Stimulated activated CD4-positive, alpha-beta T cell treated with anti-CD3 and anti-CD28 coated beads, Interleukin-2, amount 100 ng/mL, for 4 hours (primary cell): ENCODE data around the gene RPL15.

Source experiments
- DNase-seq: peaks from one replicate; pipeline ENCODE4 v3.0.0-alpha.2; 2020; ENCODE audit warnings: low read depth

The RPL15 gene

DNA sequence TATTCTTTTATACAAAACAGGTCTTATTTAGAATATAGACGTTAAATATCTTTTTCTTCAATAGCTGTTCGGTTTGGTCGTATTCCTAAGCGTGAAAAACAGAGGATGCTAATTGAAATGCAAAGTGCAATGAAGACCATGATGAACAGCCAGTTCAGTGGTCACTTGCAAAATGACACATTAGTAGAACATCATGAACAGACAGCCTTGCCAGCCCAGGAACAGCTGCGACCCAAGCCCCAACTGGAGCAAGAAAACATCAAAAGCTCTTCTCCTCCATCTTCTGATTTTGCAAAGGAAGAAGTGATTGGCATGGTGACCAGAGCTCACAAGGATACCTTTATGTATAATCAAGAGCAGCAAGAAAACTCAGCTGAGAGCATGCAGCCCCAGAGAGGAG is 45.0 kb downstream of the RPL15 start:
- no peak for DNase-seq

DNA sequence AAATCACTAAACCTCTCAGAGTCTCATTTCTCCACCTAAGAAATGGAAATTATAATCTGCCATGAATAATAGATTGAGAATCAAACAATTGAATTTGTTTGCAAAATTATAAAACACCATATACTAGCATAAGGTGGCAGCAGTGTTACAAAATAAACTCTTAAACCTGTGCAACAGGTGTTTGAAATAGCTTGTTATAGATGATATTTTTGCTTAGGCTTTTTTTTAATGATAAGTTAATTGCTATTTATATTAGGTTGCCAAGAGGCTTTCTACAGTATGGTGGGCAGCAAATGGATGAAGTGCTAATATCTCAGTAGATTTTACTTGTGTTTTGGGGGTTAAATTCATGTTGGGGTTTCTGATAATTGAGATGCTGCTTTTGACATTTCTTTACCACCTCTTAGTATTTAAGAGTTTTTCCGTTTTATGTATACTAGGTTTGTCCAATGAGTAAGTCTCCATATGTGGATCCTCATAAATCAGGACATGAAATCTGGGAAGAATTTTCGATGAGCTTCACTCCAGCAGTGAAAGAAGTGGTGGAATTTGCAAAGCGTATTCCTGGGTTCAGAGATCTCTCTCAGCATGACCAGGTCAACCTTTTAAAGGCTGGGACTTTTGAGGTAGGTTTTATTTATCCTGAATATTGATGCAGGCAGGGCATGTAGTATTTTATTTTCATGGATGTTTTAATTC is 47.8 kb downstream of the RPL15 start:
- no peak for DNase-seq

DNA sequence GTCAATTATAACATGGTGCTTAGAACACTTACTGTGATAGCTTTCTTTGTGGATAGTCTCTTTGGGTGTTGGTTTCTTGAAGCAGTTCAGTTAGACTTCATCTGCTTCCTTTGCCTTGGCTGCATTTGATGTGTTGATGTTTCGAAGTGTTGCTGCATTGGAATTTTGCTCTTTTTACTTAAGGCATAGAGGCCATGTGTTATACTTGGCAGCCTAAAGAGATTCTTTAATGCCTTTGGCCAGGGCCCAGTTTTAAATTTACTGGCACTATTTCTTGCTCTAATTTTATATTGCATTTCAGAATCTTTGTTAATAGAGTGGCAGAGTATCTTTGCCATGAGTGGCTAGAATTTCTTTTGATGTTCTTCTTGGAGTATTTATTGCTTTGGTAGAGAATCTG is 49.4 kb downstream of the RPL15 start:
- no peak for DNase-seq

DNA sequence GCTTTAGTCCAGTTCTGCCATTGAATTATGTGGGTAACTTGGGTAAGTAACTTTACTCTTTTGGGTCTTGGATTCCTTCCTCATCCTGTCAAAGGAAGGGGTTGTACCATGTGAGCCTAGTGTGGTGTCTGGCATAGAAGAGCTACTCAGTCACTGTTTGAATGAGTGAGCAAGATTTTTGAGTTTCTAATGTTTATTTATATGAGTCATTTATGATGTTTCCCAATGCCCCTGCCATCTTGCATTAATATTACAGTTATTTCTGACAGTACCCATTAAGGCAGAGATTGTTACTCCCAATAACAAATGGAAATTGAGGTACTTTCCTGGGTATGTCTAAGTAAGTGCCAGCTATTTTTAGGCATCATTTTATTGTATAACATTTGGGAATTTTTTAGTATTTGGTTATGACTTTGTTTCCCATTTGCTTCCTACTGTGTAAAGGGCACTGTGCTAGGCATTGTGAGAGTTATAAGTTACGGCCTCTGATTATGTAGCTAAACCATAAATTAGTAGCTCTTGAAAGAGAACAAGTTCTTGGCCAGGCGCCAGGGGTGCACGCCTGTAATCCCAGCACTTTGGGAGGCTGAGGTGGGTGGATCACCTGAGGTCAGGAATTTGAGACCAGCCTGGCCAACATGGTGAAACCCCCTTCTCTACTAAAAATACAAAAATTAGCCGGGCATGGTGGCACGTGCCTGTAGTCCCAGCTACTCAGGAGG is 51.7 kb downstream of the RPL15 start:
- DNase-seq = no peak

DNA sequence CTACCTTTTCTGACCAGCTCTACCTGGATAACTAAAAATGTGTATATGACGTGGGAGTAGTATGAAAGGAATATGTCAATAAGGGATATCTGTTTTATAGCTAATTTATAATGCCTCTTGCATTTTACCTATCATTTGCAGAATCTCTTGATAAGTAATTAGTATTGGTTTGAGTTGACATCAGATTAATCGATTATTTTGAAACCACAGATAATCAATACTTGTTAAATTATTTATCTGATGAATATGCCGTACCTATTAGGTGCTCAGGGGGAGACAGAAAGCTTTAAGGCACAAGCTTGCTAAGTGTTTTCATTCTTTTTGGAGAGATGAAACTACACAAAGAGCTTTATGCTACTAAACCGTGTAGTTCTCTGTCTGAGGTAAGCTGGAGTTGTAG is 52.5 kb downstream of the RPL15 start:
- DNase-seq = no peak
